Esophagus muscularis mucosa (tissue), 4 donors: ENCODE measurements around the gene LRATD1. TPM values are rescaled to one million over a fixed set of nuclear protein-coding genes. Genes with fewer than 3 reads are reported as not detected.

ENCODE experiments used
- DNase-seq: peaks from one replicate; pipeline ENCODE4 v3.0.0-alpha.2; 2017; ENCODE audit errors: extremely low spot score
- H3K27ac ChIP-seq, 4 donors: fragments of 200-600 bp; sonication (generic); replicated peaks in 1 of 4; 1 replicate in 3 of 4; 2 replicates in 1 of 4; pipeline ENCODE4 v1.5.1; 2016 to 2019; ENCODE audit warnings: mild to moderate bottlenecking in 1 of 4
- H3K27me3 ChIP-seq, 4 donors: fragments of 200-600 bp; sonication (generic); one replicate each; pipeline versions ENCODE4 v1.5.1 to v1.6.0; 2016 to 2019
- H3K36me3 ChIP-seq, 4 donors: fragments of 200-600 bp; sonication (generic); one replicate each; pipeline ENCODE4 v1.5.1; 2016 to 2019
- H3K4me1 ChIP-seq, 4 donors: fragments of 200-600 bp; sonication (generic); one replicate each; pipeline ENCODE4 v1.5.1; 2016 to 2019
- H3K4me3 ChIP-seq, 4 donors: fragments of 200-600 bp; sonication (generic); 1 replicate in 2 of 4; 2 replicates in 2 of 4; pipeline ENCODE4 v1.5.1; 2016 to 2019; ENCODE audit warnings: mild to moderate bottlenecking in 4 of 4, moderate library complexity in 1 of 4
- H3K9me3 ChIP-seq, 4 donors: fragments of 200-600 bp; sonication (generic); 1 replicate in 3 of 4; 2 replicates in 1 of 4; pipeline ENCODE4 v1.5.1; 2016 to 2019
- CTCF ChIP-seq, 3 experiments: fragments of 200-600 bp in 2 of 3; fragments of 450-650 bp in 1 of 3; sonication (generic) in 2 of 3; IDR thresholded peaks; one replicate each; pipeline ENCODE4 v1.5.1; 2017 to 2019; ENCODE audit warnings: antibody characterized with exemption in 3 of 3, mild to moderate bottlenecking in 2 of 3, moderate library complexity in 1 of 3
- EP300 ChIP-seq: sonication (generic); formaldehyde crosslinking; IDR thresholded peaks from one replicate; pipeline ENCODE4 v1.6.1; 2017; ENCODE audit warnings: antibody characterized with exemption
- POLR2A ChIP-seq: fragments of 450-650 bp; IDR thresholded peaks from one replicate; pipeline ENCODE4 v1.6.1; 2017; ENCODE audit warnings: antibody characterized with exemption, moderate library complexity, mild to moderate bottlenecking, low read depth
- POLR2AphosphoS5 ChIP-seq, 2 donors: sonication (generic); formaldehyde crosslinking; IDR thresholded peaks; one replicate each; pipeline ENCODE4 v1.6.1; 2017; ENCODE audit warnings: antibody characterized with exemption in 2 of 2
- WGBS: methylation state at CpG from one replicate; pipeline ENCODE4 v1.1.5; 2018; 5-methylcytosine and 5-hydroxymethylcytosine counted together
- intact Hi-C: fragments of 100-400 bp; cut with DNase I; formaldehyde crosslinking; loops from one replicate; pipeline ENCODE4 v1.15.1; 2023
- total RNA-seq, 4 donors: library from RNA; depleted of rRNA; stranded (reverse); fragments of >200 nt; gene quantifications; one replicate each; pipeline versions ENCODE4 v1.1.0 to v1.2.1, GENCODE V29; 2016

The LRATD1 gene
- total RNA-seq, 4 donors from 2014 or later = 5.6 to 12.5 (median 10.7) TPM

GRCh38 chr2:14642499-14642898, 10.0 kb downstream of the LRATD1 start:
- intact Hi-C loops = no loop called here
- Histone ChIP-seq H3K36me3 (no peaks in the 10 kb centered on the region), H3K4me1 (no peaks in the 10 kb centered on the region), H3K27ac (no peak overlapping the region), H3K27me3 (no peaks in the 10 kb centered on the region), H3K4me3 (no peak overlapping the region), H3K9me3 (no peaks in the 10 kb centered on the region)
- TF ChIP-seq CTCF (IDR thresholded peaks at IDR 0.05) = no peak
- TF ChIP-seq POLR2AphosphoS5 (IDR thresholded peaks at IDR 0.05) = no peak
- no peak for TF ChIP-seq EP300
- no peak for TF ChIP-seq POLR2A
- DNase-seq = no peak
- 80% methylated on average over 4 of the region's 4 CpGs for WGBS

DNA sequence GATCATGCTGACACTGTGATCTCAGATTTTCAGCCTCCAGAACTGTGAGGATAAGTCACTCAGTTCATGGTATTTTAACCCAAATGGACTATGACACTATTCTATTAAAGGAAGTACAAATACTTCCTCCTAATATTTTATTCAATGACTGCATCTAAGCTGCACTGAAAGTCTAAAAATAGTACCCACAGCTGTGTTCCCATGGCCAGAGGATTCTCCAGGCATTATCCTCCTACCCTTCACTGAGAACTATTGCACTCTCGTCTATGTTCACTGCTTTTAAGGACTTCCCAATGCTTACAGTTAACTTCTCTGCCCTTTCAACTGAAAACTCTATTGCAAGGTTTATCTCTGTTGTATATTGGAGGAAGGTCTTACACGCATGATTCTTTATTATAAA, 15.2 kb downstream of the LRATD1 start:
- no peak for TF ChIP-seq POLR2AphosphoS5 (IDR thresholded peaks at IDR 0.05)
- no peaks in the 10 kb centered on the region for H3K27me3 ChIP-seq

GRCh38 chr2:14650066-14650465, 17.5 kb downstream of the LRATD1 start:
- DNase-seq = no peak
- no peaks in the 10 kb centered on the region for H3K9me3 ChIP-seq
- peaks cover 0 to 11% (median 0%) of the 10 kb centered on the region in 4 donors for H3K36me3 ChIP-seq
- intact Hi-C loops = no loop called here
- TF ChIP-seq CTCF (IDR thresholded peaks at IDR 0.05) = no peak
- TF ChIP-seq EP300 = no peak
- TF ChIP-seq POLR2A = no peak
- TF ChIP-seq POLR2AphosphoS5 (IDR thresholded peaks at IDR 0.05) = no peak
- no peaks in the 10 kb centered on the region for H3K4me1 ChIP-seq
- H3K27me3 ChIP-seq = no peaks in the 10 kb centered on the region
- H3K4me3 ChIP-seq = no peak overlapping the region
- H3K27ac ChIP-seq = no peak overlapping the region

More for the DNA sequence above, 15.2 kb downstream of the LRATD1 start:
- intact Hi-C loops = no loop called here
- Histone ChIP-seq H3K4me3 (no peak overlapping the region), H3K9me3 (no peaks in the 10 kb centered on the region), H3K36me3 (peaks cover 0 to 11% (median 0%) of the 10 kb centered on the region in 4 donors), H3K27ac (no peak overlapping the region), H3K4me1 (no peaks in the 10 kb centered on the region)
- WGBS = 52% methylated on average over 2 of the region's 2 CpGs
- no peak for DNase-seq

DNA sequence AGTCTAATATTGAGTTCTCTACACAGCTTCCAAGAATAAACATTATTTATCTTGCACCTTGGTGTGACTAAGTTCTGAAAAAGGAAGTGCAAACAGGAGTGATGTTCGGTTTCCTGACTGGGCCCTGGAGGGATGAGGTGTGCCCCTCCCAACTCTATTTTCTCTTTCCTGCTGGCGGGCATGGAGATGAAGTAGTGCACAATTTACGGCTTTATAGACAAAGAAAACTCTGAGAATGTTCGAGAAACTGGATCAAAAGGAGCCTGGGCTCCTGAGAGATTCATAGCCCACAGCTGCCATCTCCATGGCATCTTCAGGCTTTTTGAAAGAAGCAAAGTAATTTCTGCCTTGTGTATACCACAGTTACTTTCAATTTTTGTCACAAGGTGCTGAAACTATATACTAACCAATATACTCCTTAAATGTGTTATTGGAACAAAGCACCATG, 22.3 kb downstream of the LRATD1 start:
- H3K36me3 ChIP-seq = peaks cover 0 to 2% (median 0%) of the 10 kb centered on the region in 4 donors
- TF ChIP-seq POLR2A (no peak), POLR2AphosphoS5 (IDR thresholded peaks at IDR 0.05) (no peak), CTCF (IDR thresholded peaks at IDR 0.05) (no peak), EP300 (no peak)
- intact Hi-C loops = no loop called here
- WGBS = 42% methylated on average over 4 of the region's 4 CpGs
- H3K4me3 ChIP-seq = no peak overlapping the region
- no peak for DNase-seq
- no peaks in the 10 kb centered on the region for H3K4me1 ChIP-seq
- H3K9me3 ChIP-seq = no peaks in the 10 kb centered on the region
- no peaks in the 10 kb centered on the region for H3K27me3 ChIP-seq
- H3K27ac ChIP-seq = no peak overlapping the region

DNA sequence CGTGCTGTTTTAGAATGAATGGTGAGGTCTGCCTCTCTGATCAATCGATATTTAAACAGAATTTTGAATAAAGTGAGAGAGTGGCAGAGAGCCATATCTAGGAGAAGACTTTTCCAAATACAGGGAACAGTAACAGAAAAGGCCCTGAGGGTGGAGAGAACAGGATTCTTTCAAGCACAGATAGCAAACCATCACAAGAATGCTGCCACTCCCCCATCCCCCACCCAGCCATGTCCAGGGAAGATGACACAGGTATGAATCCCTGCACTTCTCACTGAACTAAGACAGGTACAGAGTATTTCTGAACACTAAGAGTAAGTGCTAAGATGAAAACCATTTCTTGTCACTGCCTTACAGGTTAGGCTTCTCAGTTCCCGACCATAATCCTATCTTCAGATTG, 23.6 kb downstream of the LRATD1 start:
- intact Hi-C loops = no loop called here
- Histone ChIP-seq H3K9me3 (no peaks in the 10 kb centered on the region), H3K36me3 (no peaks in the 10 kb centered on the region), H3K4me1 (no peaks in the 10 kb centered on the region), H3K4me3 (no peak overlapping the region), H3K27ac (no peak overlapping the region), H3K27me3 (no peaks in the 10 kb centered on the region)
- no peak for TF ChIP-seq POLR2A
- TF ChIP-seq CTCF (IDR thresholded peaks at IDR 0.05) = no peak
- no peak for TF ChIP-seq EP300
- no peak for TF ChIP-seq POLR2AphosphoS5 (IDR thresholded peaks at IDR 0.05)
- WGBS = 84% methylated on average over 3 of the region's 3 CpGs
- DNase-seq = no peak
